H9 (cell line): ENCODE measurements around the gene CACNA1H. TPM values are rescaled to one million over a fixed set of nuclear protein-coding genes. Genes with fewer than 3 reads are reported as not detected.

Experiments used
- DNase-seq: peaks from one replicate; pipeline ENCODE4 v3.0.0-alpha.2; 2017
- H2AFZ ChIP-seq: one replicate; pipeline ENCODE4 v1.6.1; 2013; ENCODE audit warnings: mild to moderate bottlenecking, low read length, control low read depth, moderate library complexity
- H2AK5ac ChIP-seq: 2 replicates; pipeline ENCODE4 v1.6.1; 2013; ENCODE audit warnings: low read length, control low read depth, mixed read lengths; ENCODE audit not compliant: insufficient read length
- H2BK120ac ChIP-seq: one replicate; pipeline ENCODE4 v1.6.1; 2013; ENCODE audit warnings: low read depth, mild to moderate bottlenecking, low read length, control low read depth, inconsistent platforms; ENCODE audit not compliant: poor library complexity, severe bottlenecking
- H2BK12ac ChIP-seq: 2 replicates; pipeline ENCODE4 v1.6.1; 2013; ENCODE audit warnings: low read length, control low read depth, mixed read lengths, low read depth; ENCODE audit not compliant: insufficient read length
- H2BK15ac ChIP-seq: 2 replicates; pipeline ENCODE4 v1.6.1; 2013; ENCODE audit warnings: low read depth, low read length, control low read depth
- H2BK20ac ChIP-seq: one replicate; pipeline ENCODE4 v1.6.1; 2013; ENCODE audit warnings: low read depth, mild to moderate bottlenecking, low read length, control low read depth, inconsistent platforms; ENCODE audit not compliant: poor library complexity, severe bottlenecking
- H2BK5ac ChIP-seq: 2 replicates; pipeline ENCODE4 v1.6.1; 2013; ENCODE audit warnings: low read length, control low read depth, mixed read lengths; ENCODE audit not compliant: insufficient read length
- H3K14ac ChIP-seq: 2 replicates; pipeline ENCODE4 v1.6.1; 2013; ENCODE audit warnings: low read length, control low read depth; ENCODE audit not compliant: insufficient read depth
- H3K18ac ChIP-seq: 2 replicates; pipeline ENCODE4 v1.6.1; 2013; ENCODE audit warnings: low read depth, mild to moderate bottlenecking, mixed read lengths, low read length, control low read depth; ENCODE audit not compliant: insufficient read length
- H3K23ac ChIP-seq: 2 replicates; pipeline ENCODE4 v1.6.1; 2013; ENCODE audit warnings: low read length, control low read depth, mixed read lengths, low read depth; ENCODE audit not compliant: insufficient read length
- H3K23me2 ChIP-seq: 2 replicates; pipeline ENCODE4 v1.6.1; 2013; ENCODE audit warnings: low read depth, mild to moderate bottlenecking, mixed read lengths, low read length, control low read depth; ENCODE audit not compliant: insufficient read length, poor library complexity, severe bottlenecking
- H3K27ac ChIP-seq: 2 replicates; pipeline ENCODE4 v1.5.1; 2013; ENCODE audit warnings: low read length, control low read depth, mixed read lengths, low read depth; ENCODE audit not compliant: insufficient read length
- H3K27me3 ChIP-seq: 2 replicates; pipeline ENCODE4 v1.6.1; 2013; ENCODE audit warnings: low read length, control low read depth, inconsistent platforms; ENCODE audit not compliant: insufficient read depth
- H3K4ac ChIP-seq: 2 replicates; pipeline ENCODE4 v1.6.1; 2013; ENCODE audit warnings: low read depth, mild to moderate bottlenecking, control low read depth, inconsistent platforms, low read length, moderate library complexity
- H3K4me1 ChIP-seq: 2 replicates; pipeline ENCODE4 v1.6.1; 2013; ENCODE audit warnings: low read length, control low read depth, inconsistent platforms; ENCODE audit not compliant: insufficient read depth
- H3K4me2 ChIP-seq: 2 replicates; pipeline ENCODE4 v1.6.1; 2013; ENCODE audit warnings: low read length, control low read depth, mixed read lengths; ENCODE audit not compliant: insufficient read length, insufficient read depth
- H3K56ac ChIP-seq: 2 replicates; pipeline ENCODE4 v1.6.1; 2013; ENCODE audit warnings: low read depth, mild to moderate bottlenecking, mixed read lengths, low read length, control low read depth; ENCODE audit not compliant: insufficient read length
- H3K79me1 ChIP-seq: 2 replicates; pipeline ENCODE4 v1.6.1; 2013; ENCODE audit warnings: low read depth, mild to moderate bottlenecking, moderate library complexity, low read length, control low read depth, inconsistent platforms; ENCODE audit not compliant: insufficient read depth, poor library complexity, severe bottlenecking
- H3K79me2 ChIP-seq: 2 replicates; pipeline ENCODE4 v1.6.1; 2013; ENCODE audit warnings: low read length, control low read depth, inconsistent platforms; ENCODE audit not compliant: insufficient read depth
- H3K9ac ChIP-seq: 2 replicates; pipeline ENCODE4 v1.6.1; 2013; ENCODE audit warnings: low read length, control low read depth, mixed read lengths; ENCODE audit not compliant: insufficient read length; ENCODE audit errors: extremely low read depth
- H3K9me3 ChIP-seq: one replicate; pipeline ENCODE4 v1.6.1; 2013; ENCODE audit warnings: low read depth, low read length, inconsistent platforms; ENCODE audit not compliant: control insufficient read depth
- H3T11ph ChIP-seq: one replicate; pipeline ENCODE4 v1.6.1; 2013; ENCODE audit warnings: mild to moderate bottlenecking, low read length, control low read depth, inconsistent platforms
- H4K20me1 ChIP-seq: one replicate; pipeline ENCODE4 v1.6.1; 2013; ENCODE audit not compliant: control insufficient read depth, insufficient read length, insufficient read depth
- H4K5ac ChIP-seq: 2 replicates; pipeline ENCODE4 v1.6.1; 2013; ENCODE audit warnings: low read depth, mild to moderate bottlenecking, mixed read lengths, low read length, control low read depth; ENCODE audit not compliant: insufficient read length
- H4K8ac ChIP-seq: replicated peaks from 2 replicates; pipeline ENCODE4 v1.6.1; 2013; ENCODE audit warnings: low read length, control low read depth, mixed read lengths, low read depth; ENCODE audit not compliant: insufficient read length
- H4K91ac ChIP-seq: 2 replicates; pipeline ENCODE4 v1.6.1; 2013; ENCODE audit warnings: low read depth, mild to moderate bottlenecking, moderate library complexity, mixed read lengths, low read length, control low read depth; ENCODE audit not compliant: insufficient read length
- H3K27ac Mint-ChIP-seq, 3 experiments: 2 replicates in 2 of 3; 3 replicates in 1 of 3; pipeline ENCODE4 v1.8.0; 2020 to 2021; ENCODE audit warnings: mixed read lengths in 3 of 3, mild to moderate bottlenecking in 1 of 3, moderate library complexity in 1 of 3
- H3K27me3 Mint-ChIP-seq: 2 replicates; pipeline ENCODE4 v1.8.0; 2021; ENCODE audit warnings: low read depth, mild to moderate bottlenecking, moderate library complexity, mixed read lengths
- H3K36me3 Mint-ChIP-seq, 3 experiments: 2 replicates in 2 of 3; 3 replicates in 1 of 3; pipeline ENCODE4 v1.8.0; 2020 to 2021; ENCODE audit warnings: low read depth in 3 of 3, mixed read lengths in 3 of 3; ENCODE audit not compliant: insufficient read depth in 1 of 3
- H3K4me1 Mint-ChIP-seq, 2 experiments: 2 replicates each; pipeline ENCODE4 v1.8.0; 2020; ENCODE audit warnings: mixed read lengths in 2 of 2
- H3K4me3 Mint-ChIP-seq, 2 experiments: 2 replicates in 1 of 2; 3 replicates in 1 of 2; pipeline ENCODE4 v1.8.0; 2020 to 2021; ENCODE audit warnings: mild to moderate bottlenecking in 2 of 2, mixed read lengths in 2 of 2, moderate library complexity in 1 of 2
- H3K9me3 Mint-ChIP-seq, 2 experiments: 2 replicates in 1 of 2; 3 replicates in 1 of 2; pipeline ENCODE4 v1.8.0; 2020; ENCODE audit warnings: mild to moderate bottlenecking in 2 of 2, mixed read lengths in 2 of 2, moderate library complexity in 1 of 2
- WGBS: extraction: QIAGEN DNeasy Blood & Tissue Kit; methylation state at CpG from one replicate; pipeline ENCODE4 v1.1.7; 2013; ENCODE audit warnings: missing lambda C conversion rate, low lambda C conversion rate, mixed read lengths; ENCODE audit not compliant: insufficient read length; ENCODE audit errors: extremely low coverage; 5-methylcytosine and 5-hydroxymethylcytosine counted together
- total RNA-seq: library from RNA; stranded (reverse); gene quantifications from 2 replicates; pipeline ENCODE4 v1.2.1, GENCODE V29; 2021
- TF ChIP-seq, protein P1 (sequence below): fragments of 200-600 bp; sonication (generic); conservative IDR thresholded peaks from 3 replicates; pipeline ENCODE4 v1.8.0; 2021; ENCODE audit warnings: antibody characterized with exemption, mild to moderate bottlenecking

CACNA1H gene
- total RNA-seq, 1 experiment from 2014 or later, result 43.3 TPM

DNA sequence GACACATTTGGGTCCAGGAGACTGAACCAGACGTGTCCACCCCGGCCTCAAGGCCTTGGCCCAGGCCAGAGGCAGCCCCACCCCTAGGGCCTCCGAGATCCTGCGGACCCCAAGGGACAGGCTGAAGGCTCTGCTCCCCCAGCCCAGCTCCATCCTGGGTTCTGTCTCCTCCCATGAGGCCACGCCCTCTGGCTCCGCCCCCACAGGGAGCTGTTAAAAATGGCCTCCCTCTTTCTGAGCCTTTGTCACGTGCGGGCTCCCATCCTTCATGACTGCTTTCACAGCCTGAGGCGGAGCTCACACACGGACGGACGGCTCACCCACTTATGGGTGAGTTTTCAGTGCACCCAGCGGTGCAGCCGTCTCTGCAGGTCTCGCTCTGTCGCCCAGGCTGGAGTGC, 6.5 kb upstream of the CACNA1H start:
- Histone ChIP-seq H3K27me3 (no peaks in the 10 kb centered on the region), H2BK120ac (no peak overlapping the region), H3K27ac (no peak overlapping the region), H3K4ac (no peak overlapping the region), H4K20me1 (no peaks in the 10 kb centered on the region), H3K23me2 (no peaks in the 10 kb centered on the region), H2BK12ac (no peak overlapping the region), H3K56ac (no peak overlapping the region), H3K4me2 (no peak overlapping the region), H3K79me1 (no peaks in the 10 kb centered on the region), H3K9me3 (no peaks in the 10 kb centered on the region), H2BK5ac (no peak overlapping the region), H2AFZ (no peak overlapping the region), H3K18ac (no peak overlapping the region), H4K91ac (no peak overlapping the region), H4K8ac (no peak overlapping the region), H2AK5ac (no peak overlapping the region), H3K14ac (no peak overlapping the region), H3K9ac (no peak overlapping the region), H2BK15ac (no peak overlapping the region), H3K23ac (no peak overlapping the region), H4K5ac (no peak overlapping the region), H3K4me1 (no peaks in the 10 kb centered on the region), H3T11ph (no peak overlapping the region), H2BK20ac (no peak overlapping the region), H3K79me2 (no peaks in the 10 kb centered on the region)
- DNase-seq, result no peak
- no CpG with 5 or more reads among the region's 16 CpGs for WGBS
- Mint-ChIP-seq H3K4me1 (peaks cover 3 to 19% of the 10 kb centered on the region in 2 experiments), H3K4me3 (no peak overlapping the region), H3K36me3 (peaks cover 4 to 12% (median 5%) of the 10 kb centered on the region in 3 experiments; a peak in 5 of 7 replicates), H3K27ac (no peak overlapping the region; a peak in 1 of 7 replicates), H3K27me3 (peaks cover 28% of the 10 kb centered on the region), H3K9me3 (peaks cover 9 to 16% of the 10 kb centered on the region in 2 experiments)
- TF ChIP-seq, protein P1, sequence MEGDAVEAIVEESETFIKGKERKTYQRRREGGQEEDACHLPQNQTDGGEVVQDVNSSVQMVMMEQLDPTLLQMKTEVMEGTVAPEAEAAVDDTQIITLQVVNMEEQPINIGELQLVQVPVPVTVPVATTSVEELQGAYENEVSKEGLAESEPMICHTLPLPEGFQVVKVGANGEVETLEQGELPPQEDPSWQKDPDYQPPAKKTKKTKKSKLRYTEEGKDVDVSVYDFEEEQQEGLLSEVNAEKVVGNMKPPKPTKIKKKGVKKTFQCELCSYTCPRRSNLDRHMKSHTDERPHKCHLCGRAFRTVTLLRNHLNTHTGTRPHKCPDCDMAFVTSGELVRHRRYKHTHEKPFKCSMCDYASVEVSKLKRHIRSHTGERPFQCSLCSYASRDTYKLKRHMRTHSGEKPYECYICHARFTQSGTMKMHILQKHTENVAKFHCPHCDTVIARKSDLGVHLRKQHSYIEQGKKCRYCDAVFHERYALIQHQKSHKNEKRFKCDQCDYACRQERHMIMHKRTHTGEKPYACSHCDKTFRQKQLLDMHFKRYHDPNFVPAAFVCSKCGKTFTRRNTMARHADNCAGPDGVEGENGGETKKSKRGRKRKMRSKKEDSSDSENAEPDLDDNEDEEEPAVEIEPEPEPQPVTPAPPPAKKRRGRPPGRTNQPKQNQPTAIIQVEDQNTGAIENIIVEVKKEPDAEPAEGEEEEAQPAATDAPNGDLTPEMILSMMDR, result no peak
